HG02571 (cell line): ENCODE results near the gene CMIP.

Experiments
- ATAC-seq: cut with Tn5 transposase; IDR thresholded peaks from one replicate; pipeline ENCODE4 v1.9.1; 2021; ENCODE audit warnings: mild to moderate bottlenecking, moderate library complexity; ENCODE audit not compliant: unreplicated experiment

The CMIP gene

GRCh38 chr16:81642943-81643342, 198.3 kb downstream of the CMIP start:
- no peak for ATAC-seq

GRCh38 chr16:81645266-81645694, 200.7 kb downstream of the CMIP start:
- ATAC-seq, result no peak

GRCh38 chr16:81645925-81646324, 201.3 kb downstream of the CMIP start:
- ATAC-seq, result no peak

- ATAC-seq, result no peak
These were observed 202.0 kb downstream of the CMIP start for GRCh38 chr16:81646561-81646960.

- no peak for ATAC-seq
These were observed 202.9 kb downstream of the CMIP start for GRCh38 chr16:81647527-81647926.

- ATAC-seq, result no peak
These were observed 205.1 kb downstream of the CMIP start for GRCh38 chr16:81649561-81650184.

- no peak for ATAC-seq
These were observed 205.7 kb downstream of the CMIP start for GRCh38 chr16:81650281-81650680.

GRCh38 chr16:81650982-81651562, 206.5 kb downstream of the CMIP start:
- ATAC-seq, result no peak

GRCh38 chr16:81651758-81652718, 207.4 kb downstream of the CMIP start:
- no peak for ATAC-seq

GRCh38 chr16:81652798-81653505, 208.3 kb downstream of the CMIP start:
- ATAC-seq, result peak; percentile 59

- no peak for ATAC-seq
These were observed 209.7 kb downstream of the CMIP start for GRCh38 chr16:81654346-81654745.

GRCh38 chr16:81655469-81656162, 211.0 kb downstream of the CMIP start:
- ATAC-seq, result no peak

- ATAC-seq, result no peak
These were observed 212.6 kb downstream of the CMIP start for GRCh38 chr16:81657224-81657623.

GRCh38 chr16:81657781-81658180, 213.2 kb downstream of the CMIP start:
- no peak for ATAC-seq

GRCh38 chr16:81658373-81658772, 213.8 kb downstream of the CMIP start:
- ATAC-seq, result no peak

GRCh38 chr16:81659249-81659648, 214.6 kb downstream of the CMIP start:
- no peak for ATAC-seq

- ATAC-seq, result no peak
These were observed 216.5 kb downstream of the CMIP start for GRCh38 chr16:81661082-81661481.

- no peak for ATAC-seq
These were observed 219.5 kb downstream of the CMIP start for GRCh38 chr16:81664153-81664552.

- ATAC-seq, result no peak
These were observed 221.0 kb downstream of the CMIP start for GRCh38 chr16:81665588-81665987.

GRCh38 chr16:81666113-81666512, 221.5 kb downstream of the CMIP start:
- ATAC-seq, result no peak
